HG03064 (cell line): ENCODE results near the gene LUZP2.

Experiments used
- ATAC-seq: cut with Tn5 transposase; IDR thresholded peaks from one replicate; pipeline ENCODE4 v1.9.1; 2021; ENCODE audit warnings: low read depth; ENCODE audit not compliant: unreplicated experiment

LUZP2 gene

DNA sequence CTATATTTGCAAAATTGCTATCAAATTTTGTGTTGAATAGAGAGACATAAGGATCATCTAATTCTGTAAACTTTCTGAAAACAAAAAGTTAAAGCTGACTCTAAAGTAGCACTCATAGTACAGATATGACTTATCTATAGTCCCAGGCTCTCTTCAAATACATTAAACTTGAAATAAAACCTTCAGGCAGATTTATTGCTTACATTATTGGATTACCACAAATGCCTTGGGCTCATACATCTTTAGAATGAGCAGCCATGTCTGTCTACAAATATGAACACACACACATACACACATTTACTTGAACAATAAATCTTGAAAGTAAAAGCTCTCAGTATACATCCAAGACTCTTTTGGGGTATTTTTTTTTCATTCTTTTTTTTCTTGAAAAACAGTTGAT lies 207.9 kb downstream of the LUZP2 start:
- no peak for ATAC-seq

- ATAC-seq, result no peak
These were observed 208.6 kb downstream of the LUZP2 start for GRCh38 chr11:24705474-24705873.

DNA sequence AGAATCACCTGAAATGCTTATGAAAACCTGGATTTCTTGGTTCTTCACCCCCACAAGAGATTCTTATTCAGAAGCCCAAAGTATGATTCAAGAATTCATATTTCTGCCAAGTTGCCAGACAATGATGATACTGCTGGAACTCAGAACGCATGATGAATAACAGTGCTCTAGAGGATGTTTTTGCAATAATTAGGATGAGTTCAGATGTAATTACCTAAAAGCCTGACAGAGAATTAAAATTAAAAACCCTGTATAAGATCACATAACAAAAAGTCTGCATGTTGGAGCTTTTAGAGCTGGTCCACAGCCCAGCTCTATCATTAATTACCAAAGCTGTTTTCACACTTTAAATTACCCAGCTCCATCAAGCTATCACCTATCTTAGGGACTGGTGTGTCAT lies 211.8 kb downstream of the LUZP2 start:
- ATAC-seq, result no peak

DNA sequence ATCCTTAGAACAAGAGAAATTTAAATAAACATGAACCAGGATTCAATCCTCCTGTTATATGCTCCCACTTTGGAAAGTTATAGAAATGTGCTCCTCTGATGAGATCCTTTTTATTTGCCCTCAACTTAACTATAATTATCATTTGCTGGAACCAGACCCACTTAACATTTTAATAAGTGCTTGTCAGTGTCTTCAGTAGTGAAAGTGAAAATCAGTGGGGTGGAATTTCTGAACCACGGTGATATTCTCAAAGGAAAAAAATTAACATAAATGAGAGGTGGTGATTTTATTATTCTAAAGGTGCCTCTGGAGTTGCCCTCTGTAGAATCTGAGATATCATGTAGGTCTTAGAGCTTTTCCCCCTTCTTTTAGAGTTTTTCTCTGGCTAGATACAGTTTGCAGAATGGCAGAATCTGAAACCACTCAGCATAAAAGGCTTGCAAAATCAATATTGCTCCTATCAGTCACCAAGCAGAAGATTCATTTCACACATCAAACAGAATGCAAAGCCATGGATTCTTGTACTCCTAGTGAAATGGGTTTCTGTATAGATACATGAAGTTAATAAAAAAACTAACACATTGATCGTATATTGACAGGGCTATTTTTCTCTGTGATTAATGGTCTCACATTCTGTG lies 213.2 kb downstream of the LUZP2 start:
- ATAC-seq, result no peak

DNA sequence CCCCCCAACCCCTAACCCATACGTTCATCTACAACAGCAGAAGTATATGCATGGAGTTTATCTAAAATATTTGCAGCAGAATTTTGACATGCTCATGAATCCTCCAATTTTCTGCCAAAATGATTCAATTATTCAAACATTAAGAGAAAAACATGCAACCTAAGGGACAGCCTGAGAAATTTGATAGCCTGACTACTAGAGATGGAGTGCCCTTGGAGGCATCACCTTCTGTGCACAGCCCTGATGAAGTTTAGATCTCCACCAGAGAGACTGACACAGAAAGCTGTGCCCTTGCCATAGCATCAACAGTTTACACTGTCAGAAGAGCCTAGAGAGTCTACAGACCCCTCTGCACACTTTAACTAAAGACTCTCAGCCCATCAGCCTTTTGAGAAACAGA lies 217.7 kb downstream of the LUZP2 start:
- no peak for ATAC-seq

GRCh38 chr11:24716403-24716802 lies 219.6 kb downstream of the LUZP2 start:
- ATAC-seq, result no peak

- ATAC-seq, result no peak
These were observed 226.4 kb downstream of the LUZP2 start for GRCh38 chr11:24723231-24723630.

DNA sequence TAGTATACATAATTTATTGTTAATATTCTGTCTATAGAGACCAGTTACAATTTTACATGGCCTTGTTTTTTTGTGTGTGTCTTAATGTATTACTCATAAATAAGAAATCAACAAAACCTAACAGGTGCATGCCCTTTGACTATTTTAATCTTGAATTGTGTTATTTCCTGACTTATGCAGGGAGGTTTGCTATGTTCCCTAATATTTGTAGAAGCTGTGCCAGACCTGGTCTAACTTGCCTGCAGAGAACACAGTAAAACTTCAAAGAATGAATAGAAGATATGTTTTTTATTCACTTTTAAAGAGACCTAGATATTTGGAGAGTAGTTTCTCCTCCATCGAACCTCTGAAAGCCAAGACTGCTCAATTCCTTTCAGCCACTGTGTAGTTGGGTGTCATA lies 234.7 kb downstream of the LUZP2 start:
- ATAC-seq, result no peak

- no peak for ATAC-seq
These were observed 237.9 kb downstream of the LUZP2 start for GRCh38 chr11:24734742-24735237.

GRCh38 chr11:24738972-24739371 lies 242.1 kb downstream of the LUZP2 start:
- ATAC-seq, result no peak

DNA sequence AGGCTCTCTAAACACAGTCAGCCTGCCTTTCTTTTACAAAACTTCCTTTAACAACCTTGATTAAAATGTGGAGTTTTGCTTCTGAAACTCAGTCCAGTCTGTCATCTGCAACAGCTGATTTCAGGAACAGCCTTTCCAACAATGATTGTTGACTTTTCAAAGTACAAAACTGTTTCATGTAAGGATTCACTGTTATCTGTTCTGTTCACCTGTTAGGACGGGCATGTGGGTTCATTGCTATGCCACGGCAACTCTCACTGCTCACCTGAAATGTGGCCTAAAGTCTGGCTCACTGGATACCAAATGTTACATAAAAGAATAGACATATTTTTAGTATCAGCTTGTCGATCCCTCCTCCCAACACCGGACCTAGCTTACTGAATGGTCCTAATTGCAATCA lies 242.8 kb downstream of the LUZP2 start:
- ATAC-seq, result no peak

DNA sequence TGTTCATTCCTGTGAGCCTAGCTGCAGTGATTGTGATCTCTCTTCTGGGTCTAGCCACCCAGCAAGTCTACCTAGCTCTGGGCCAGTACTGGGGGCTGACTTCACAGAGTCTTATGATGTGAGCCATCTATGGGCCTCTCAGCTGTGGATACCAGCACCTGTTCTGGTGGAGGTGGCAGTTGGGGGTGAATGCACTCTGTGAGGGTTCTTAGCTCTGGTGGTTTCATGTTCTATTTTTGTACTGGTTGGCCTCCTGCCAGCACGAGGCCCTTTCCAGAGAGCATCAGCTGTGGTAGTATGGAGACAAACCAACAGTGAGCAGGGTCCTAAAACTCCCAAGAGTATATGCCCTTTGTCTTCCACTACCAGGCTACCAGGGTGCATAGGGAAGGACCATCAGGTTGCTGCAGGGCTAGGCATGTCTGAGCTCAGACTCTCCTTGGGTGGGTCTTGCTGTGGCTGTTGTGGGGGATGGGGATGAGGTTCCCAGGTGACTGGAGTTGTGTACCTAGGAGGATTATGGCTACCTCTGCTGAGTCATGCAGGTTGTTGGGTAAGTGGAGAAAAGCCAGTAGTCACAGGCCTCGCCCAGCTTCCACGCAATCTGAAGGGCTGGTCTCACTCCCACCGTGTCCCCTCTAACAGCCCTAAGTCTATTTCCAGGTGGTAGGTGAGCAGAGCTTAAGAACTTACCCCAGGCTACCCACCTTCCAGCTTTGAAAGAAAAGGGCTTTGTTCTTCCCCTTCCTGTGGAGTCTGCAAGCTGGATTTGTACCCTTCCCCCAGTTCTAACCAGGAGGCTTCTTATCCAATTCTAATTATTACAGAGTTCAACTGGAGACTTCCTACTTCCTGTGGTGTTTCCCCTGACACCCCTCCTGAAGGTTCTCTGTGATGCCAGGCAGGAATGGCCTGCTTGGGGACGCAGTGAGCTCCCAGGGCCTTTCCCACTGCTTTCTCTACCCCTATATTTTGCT lies 250.7 kb downstream of the LUZP2 start:
- no peak for ATAC-seq

DNA sequence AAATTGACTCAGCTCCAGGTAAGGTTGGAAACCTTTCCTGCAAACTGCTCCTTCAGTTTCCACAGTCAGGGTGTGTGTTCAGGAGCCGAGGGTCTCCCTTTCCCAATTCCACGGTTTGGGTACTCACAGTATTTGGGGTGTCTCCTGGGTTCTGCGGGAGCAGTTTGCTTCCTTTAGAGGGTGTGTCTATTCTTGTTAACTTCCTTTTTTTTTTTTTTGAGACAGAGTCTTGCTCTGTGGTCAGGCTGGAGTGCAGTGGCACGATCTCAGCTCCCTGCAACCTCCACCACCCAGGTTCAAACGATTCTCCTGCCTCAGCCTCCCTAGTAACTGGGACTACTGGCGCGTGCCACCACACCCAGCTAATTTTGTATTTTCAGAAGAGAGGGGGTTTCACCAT lies 251.4 kb downstream of the LUZP2 start:
- no peak for ATAC-seq

DNA sequence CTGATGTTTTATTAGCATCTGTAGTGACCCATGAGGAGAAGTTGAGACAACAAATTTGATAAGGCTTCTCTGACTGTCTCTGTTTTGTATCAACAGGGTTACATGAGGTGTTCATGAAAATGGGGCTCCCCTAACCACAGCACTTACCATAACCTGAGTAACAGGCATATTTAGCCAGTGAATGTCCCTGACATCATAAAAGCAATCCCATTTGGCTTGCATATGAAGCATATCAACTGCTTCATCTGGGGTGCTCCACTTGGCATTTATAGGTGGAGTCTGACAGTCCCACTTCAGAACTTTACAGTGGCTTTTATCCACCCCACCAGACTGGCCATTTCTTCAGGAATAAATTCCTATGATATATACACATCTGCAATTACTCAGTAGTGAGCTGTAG lies 257.6 kb downstream of the LUZP2 start:
- ATAC-seq, result no peak

DNA sequence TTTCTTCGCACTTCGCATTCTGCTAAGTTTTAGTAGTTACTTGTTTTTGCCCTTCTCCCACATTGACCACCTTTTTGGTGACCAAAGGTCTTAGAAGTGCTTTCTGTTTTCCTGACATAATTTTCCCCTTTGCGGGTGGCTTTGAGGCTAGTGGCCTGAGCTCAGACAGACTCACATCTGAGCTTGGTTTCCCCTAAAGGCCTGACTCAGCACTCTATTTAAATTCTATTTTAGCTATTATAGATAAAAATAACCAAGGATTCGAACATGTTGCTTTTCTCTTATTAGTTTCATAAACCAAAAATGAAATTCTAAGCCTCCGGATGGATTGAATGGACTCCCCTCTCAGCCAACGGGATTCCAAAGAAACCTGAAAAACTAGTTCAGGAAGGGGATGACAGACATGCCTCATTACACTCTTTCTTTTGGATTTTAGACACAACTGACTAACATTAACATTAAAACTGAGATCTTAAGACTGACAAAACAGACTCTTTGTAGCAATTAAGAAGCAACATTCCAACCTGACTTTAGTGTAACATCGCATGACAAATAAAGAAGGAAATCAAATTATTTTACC lies 258.5 kb downstream of the LUZP2 start:
- ATAC-seq, result no peak

DNA sequence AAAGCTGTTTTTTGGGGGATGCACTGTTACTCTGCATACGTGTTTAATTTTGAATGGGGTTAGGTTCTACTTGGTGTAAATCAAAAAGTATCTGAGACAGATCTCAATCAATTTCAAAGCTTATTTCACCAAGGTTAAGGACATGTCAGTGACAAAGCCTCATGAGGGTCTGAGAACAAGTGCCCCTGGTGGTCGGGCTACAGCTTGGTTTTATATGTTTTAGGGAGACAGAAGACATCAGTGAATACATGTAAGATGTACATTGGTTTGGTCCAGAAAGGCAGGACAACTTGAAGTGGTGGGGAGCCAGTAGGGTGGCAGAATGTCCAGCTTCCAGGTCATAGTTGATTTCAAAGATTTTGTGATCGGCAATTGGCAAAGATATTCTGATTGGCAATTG lies 262.9 kb downstream of the LUZP2 start:
- ATAC-seq, result no peak

- no peak for ATAC-seq
These were observed 263.8 kb downstream of the LUZP2 start for GRCh38 chr11:24760681-24761080.

DNA sequence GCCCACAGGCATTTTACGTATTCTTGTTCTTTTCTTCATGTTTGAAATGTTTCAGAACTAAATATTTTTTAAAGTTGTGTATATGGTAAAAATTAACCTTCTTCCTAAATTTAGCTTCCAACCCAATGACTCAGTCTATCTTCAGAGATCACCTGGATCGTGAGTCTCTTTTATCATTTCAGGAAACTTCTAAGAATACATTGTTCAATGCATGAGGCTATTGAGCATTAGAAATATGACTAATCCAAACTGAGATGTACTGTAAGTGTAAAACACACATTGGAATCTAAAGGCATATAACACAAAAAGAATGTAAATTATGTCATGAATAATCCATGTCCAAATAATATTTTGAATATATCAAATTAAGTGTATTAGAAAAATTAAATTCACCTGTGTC lies 265.2 kb downstream of the LUZP2 start:
- no peak for ATAC-seq

- no peak for ATAC-seq
These were observed 270.6 kb downstream of the LUZP2 start for GRCh38 chr11:24767411-24767810.

DNA sequence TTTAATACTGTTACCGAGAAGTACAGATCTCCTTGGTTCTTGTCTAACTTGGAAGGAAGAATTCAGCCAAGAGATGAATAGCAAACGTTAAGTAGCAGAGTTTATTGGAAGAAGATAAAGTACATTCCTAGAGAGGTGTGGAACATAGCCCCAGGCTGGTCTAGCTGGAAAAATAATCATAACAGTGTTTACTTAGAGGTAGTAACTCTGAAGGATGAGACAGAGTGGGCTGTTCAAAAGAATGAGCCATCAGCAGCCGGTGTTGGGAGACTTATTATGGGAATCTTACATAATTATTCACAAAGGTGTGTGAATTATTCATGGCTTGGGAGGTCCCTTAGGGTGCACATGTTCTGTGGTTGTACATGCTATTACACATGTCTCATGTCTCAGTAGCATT lies 276.5 kb downstream of the LUZP2 start:
- no peak for ATAC-seq

DNA sequence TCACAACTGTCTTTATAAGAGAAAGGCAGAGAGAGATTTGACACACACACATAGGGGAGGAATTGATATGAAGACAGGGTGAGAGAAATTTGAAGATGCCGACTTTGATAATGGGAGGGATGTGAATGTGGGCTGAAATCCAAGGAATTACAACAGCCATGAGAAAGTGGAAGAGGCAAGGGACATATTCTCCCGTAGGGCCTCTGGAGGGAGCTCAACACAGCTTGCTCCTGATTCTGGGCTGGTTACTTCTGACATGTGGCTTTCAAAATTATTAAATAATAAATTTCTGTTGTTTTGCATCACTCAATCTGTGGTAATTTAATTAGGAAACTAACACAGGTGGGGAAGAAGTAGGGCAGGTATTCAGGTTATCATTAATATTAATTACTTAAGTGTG lies 282.9 kb downstream of the LUZP2 start:
- ATAC-seq, result no peak
